ENCODE results near the gene HNRNPLL.

- TF ChIP-seq CTCF (conservative IDR thresholded peaks at IDR 0.05) (no peak), ZFX (IDR thresholded peaks at IDR 0.05) (no peak)
Measured at GRCh38 chr2:38515155-38516074, 87.3 kb downstream of the HNRNPLL start.
